Stimulated activated CD4-positive, alpha-beta T cell treated with anti-CD3 and anti-CD28 coated beads, Interleukin-1b, Interleukin-23, amount 100 ng/mL, for 24 hours (primary cell): ENCODE data around the gene AMDHD2.
A peak's percentile ranks its signal among the peaks of the same experiment; 100 is the strongest.
"Not testable (repeated sequence)": the region's sequence is repeated elsewhere in the genome, so short reads cannot be mapped to it uniquely, and the experiment has no call there.

ENCODE experiments used
- DNase-seq, 4 experiments: peaks; one replicate each; pipeline ENCODE4 v3.0.0-alpha.2; 2020; ENCODE audit warnings: low read depth in 4 of 4, low spot score in 1 of 4

The AMDHD2 gene

GRCh38 chr16:2520097-2520783 is at the start of gene AMDHD2:
AMDHD2 (plus strand) TSS chr16:2520371; CDS start chr16:2520459, 88 bp downstream.
- DNase-seq: peak; percentile 83 to 86 (median 86)

GRCh38 chr16:2470603-2471015 is 49.6 kb upstream of the AMDHD2 start:
- DNase-seq: no peak

GRCh38 chr16:2471016-2471652 is 49.0 kb upstream of the AMDHD2 start, which contains the start of gene NTN3:
NTN3 (plus strand) TSS chr16:2471297; CDS start chr16:2471702, 405 bp downstream.
- DNase-seq: no peak

GRCh38 chr16:2471653-2472487 is 48.3 kb upstream of the AMDHD2 start:
- no peak for DNase-seq

GRCh38 chr16:2472488-2472864 is 47.7 kb upstream of the AMDHD2 start:
- DNase-seq: no peak

GRCh38 chr16:2472885-2473445 is 47.2 kb upstream of the AMDHD2 start:
- DNase-seq: no peak

GRCh38 chr16:2473446-2473926 is 46.7 kb upstream of the AMDHD2 start:
- DNase-seq: no peak

- no peak for DNase-seq
Measured at GRCh38 chr16:2473999-2474876, 45.9 kb upstream of the AMDHD2 start.

GRCh38 chr16:2474877-2475412 is 45.2 kb upstream of the AMDHD2 start, which contains the start of gene TBC1D24:
TBC1D24 (plus strand) TSS chr16:2475127; CDS start chr16:2496149, 21,022 bp downstream.
- peak; percentile 52 to 82 (median 72) for DNase-seq

GRCh38 chr16:2475413-2476344 is 44.5 kb upstream of the AMDHD2 start:
- peak in 1 of 4 experiments; percentile 27 for DNase-seq

GRCh38 chr16:2476345-2476720 is 43.8 kb upstream of the AMDHD2 start:
- DNase-seq: no peak

- DNase-seq: no peak
Measured at GRCh38 chr16:2476741-2477140, 43.4 kb upstream of the AMDHD2 start.

GRCh38 chr16:2477327-2477726 is 42.8 kb upstream of the AMDHD2 start:
- no peak for DNase-seq

GRCh38 chr16:2478279-2478678 is 41.9 kb upstream of the AMDHD2 start:
- no peak for DNase-seq

- DNase-seq: not testable (repeated sequence)
Measured at GRCh38 chr16:2479996-2480395, 40.2 kb upstream of the AMDHD2 start.

- no peak for DNase-seq
Measured at GRCh38 chr16:2480948-2481347, 39.2 kb upstream of the AMDHD2 start.

GRCh38 chr16:2481676-2482075 is 38.5 kb upstream of the AMDHD2 start:
- DNase-seq: no peak

GRCh38 chr16:2482249-2482648 is 37.9 kb upstream of the AMDHD2 start:
- DNase-seq: no peak
